ENCODE results near the gene HIPK1. TPM values are rescaled to one million over a fixed set of nuclear protein-coding genes. Genes with fewer than 3 reads are reported as not detected.

The HIPK1 gene
- total RNA-seq, 1 donor from 2014 or later, result 12.7 TPM

- H3K4me3 ChIP-seq (ENCODE audit: low read depth, low read length), result no peak overlapping the region
- DNase-seq (ENCODE audit: low read depth), result no peak
- no peak for TF ChIP-seq CTCF (conservative IDR thresholded peaks at IDR 0.05; ENCODE audit: low read depth, low read length)
Measured at GRCh38 chr1:113990961-113991360, 61.8 kb downstream of the HIPK1 start.

GRCh38 chr1:113991467-113991997 is 62.4 kb downstream of the HIPK1 start:
- no peak overlapping the region for H3K4me3 ChIP-seq (ENCODE audit: low read depth, low read length)
- no peak for TF ChIP-seq CTCF (conservative IDR thresholded peaks at IDR 0.05; ENCODE audit: low read depth, low read length)
- no peak for DNase-seq (ENCODE audit: low read depth)

DNA sequence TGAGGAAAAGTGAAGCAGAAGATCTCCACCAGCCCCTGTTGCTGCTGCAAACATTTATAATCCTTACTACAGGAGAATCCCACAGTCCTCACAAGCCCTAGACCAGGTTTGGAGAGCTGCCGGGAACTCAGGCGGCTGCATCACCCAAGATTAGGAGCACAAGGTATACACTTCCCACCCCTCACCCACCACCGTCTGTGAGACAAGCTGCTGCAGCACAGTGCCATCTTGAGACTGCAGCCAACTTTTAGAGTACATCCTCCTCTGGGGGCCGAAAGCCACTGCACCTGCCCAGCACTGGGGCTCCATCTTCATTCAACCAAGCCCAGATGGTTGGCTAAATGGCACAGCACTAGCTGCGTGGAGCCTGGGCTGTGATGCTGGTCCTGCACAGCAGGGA is 63.9 kb downstream of the HIPK1 start:
- no peak for TF ChIP-seq CTCF (conservative IDR thresholded peaks at IDR 0.05; ENCODE audit: low read depth, low read length)
- DNase-seq (ENCODE audit: low read depth), result no peak
- H3K4me3 ChIP-seq (ENCODE audit: low read depth, low read length), result no peak overlapping the region

DNA sequence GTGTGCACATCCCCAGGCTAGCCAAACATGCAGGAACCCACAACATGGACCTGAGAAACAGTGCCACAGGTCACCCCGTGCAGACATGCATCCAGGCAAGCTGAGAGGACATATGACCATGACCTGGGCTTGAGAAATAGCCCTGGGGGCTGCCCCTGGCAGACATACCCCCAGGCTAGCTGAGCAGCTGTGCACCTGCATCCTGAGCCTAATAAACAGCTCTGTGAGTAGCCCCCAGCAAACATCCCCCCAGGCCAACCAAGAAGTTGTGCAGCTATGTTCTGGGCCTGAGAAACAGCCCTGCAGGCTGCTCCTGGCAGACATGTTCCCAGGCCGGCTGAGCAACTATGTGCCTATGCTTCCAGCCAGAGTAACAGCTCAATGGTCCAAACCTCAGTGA is 64.6 kb downstream of the HIPK1 start:
- no peak for DNase-seq (ENCODE audit: low read depth)
- no peak for TF ChIP-seq CTCF (conservative IDR thresholded peaks at IDR 0.05; ENCODE audit: low read depth, low read length)
- H3K4me3 ChIP-seq (ENCODE audit: low read depth, low read length), result no peak overlapping the region

GRCh38 chr1:113995382-113995781 is 66.3 kb downstream of the HIPK1 start:
- TF ChIP-seq CTCF (conservative IDR thresholded peaks at IDR 0.05; ENCODE audit: low read depth, low read length), result no peak
- H3K4me3 ChIP-seq (ENCODE audit: low read depth, low read length), result no peak overlapping the region
- DNase-seq (ENCODE audit: low read depth), result no peak

- DNase-seq (ENCODE audit: low read depth), result no peak
- no peak overlapping the region for H3K4me3 ChIP-seq (ENCODE audit: low read depth, low read length)
- no peak for TF ChIP-seq CTCF (conservative IDR thresholded peaks at IDR 0.05; ENCODE audit: low read depth, low read length)
Measured at GRCh38 chr1:113998361-113998760, 69.2 kb downstream of the HIPK1 start.

GRCh38 chr1:113999233-113999632 is 70.1 kb downstream of the HIPK1 start:
- H3K4me3 ChIP-seq (ENCODE audit: low read depth, low read length), result no peak overlapping the region
- DNase-seq (ENCODE audit: low read depth), result no peak
- TF ChIP-seq CTCF (conservative IDR thresholded peaks at IDR 0.05; ENCODE audit: low read depth, low read length), result no peak

Data from epithelial cell of proximal tubule (primary cell).